SK-N-SH treated with all-trans-retinoic acid at 6 μM for 48 hours (cell line): ENCODE data around the gene OBSCN.

ENCODE experiments used
- ARNTL ChIP-seq: fragments of 450-650 bp; formaldehyde crosslinking; IDR thresholded peaks from 2 replicates; pipeline ENCODE4 v1.5.0; 2020; ENCODE audit warnings: low read depth, mild to moderate bottlenecking, moderate library complexity, borderline replicate concordance
- ESRRG ChIP-seq: fragments of 250-450 bp; sonication (Bioruptor Pico); IDR thresholded peaks from 2 replicates; pipeline ENCODE4 v1.6.1; 2021; ENCODE audit warnings: mild to moderate bottlenecking
- PATZ1 ChIP-seq: fragments of 250-450 bp; sonication (Bioruptor Pico); IDR thresholded peaks from 2 replicates; pipeline ENCODE4 v1.8.0; 2020; ENCODE audit warnings: mild to moderate bottlenecking, moderate library complexity, borderline replicate concordance
- POU6F1 ChIP-seq: fragments of 250-450 bp; sonication (Bioruptor Pico); IDR thresholded peaks from 2 replicates; pipeline ENCODE4 v1.8.0; 2021; ENCODE audit warnings: low read depth, mild to moderate bottlenecking, moderate library complexity, borderline replicate concordance
- PPARA ChIP-seq: fragments of 250-450 bp; sonication (Bioruptor Pico); IDR thresholded peaks from 2 replicates; pipeline ENCODE4 v1.5.0; 2020; ENCODE audit warnings: mild to moderate bottlenecking, borderline replicate concordance
- SNAI2 ChIP-seq: fragments of 250-450 bp; sonication (Bioruptor Pico); IDR thresholded peaks from 2 replicates; pipeline ENCODE4 v1.5.0; 2020; ENCODE audit warnings: mild to moderate bottlenecking, moderate library complexity
- TOX ChIP-seq: fragments of 250-450 bp; sonication (Bioruptor Pico); IDR thresholded peaks from 2 replicates; pipeline ENCODE4 v1.8.0; 2021; ENCODE audit warnings: mild to moderate bottlenecking, moderate library complexity, borderline replicate concordance
- ZFP3 ChIP-seq: fragments of 250-450 bp; sonication (Bioruptor Pico); IDR thresholded peaks from 2 replicates; pipeline ENCODE4 v1.5.0; 2020; ENCODE audit warnings: mild to moderate bottlenecking, moderate library complexity
- ZNF565 ChIP-seq: fragments of 450-650 bp; formaldehyde crosslinking; conservative IDR thresholded peaks from 2 replicates; pipeline ENCODE4 v1.5.0; 2020; ENCODE audit warnings: low read depth, mild to moderate bottlenecking, moderate library complexity

DNA sequence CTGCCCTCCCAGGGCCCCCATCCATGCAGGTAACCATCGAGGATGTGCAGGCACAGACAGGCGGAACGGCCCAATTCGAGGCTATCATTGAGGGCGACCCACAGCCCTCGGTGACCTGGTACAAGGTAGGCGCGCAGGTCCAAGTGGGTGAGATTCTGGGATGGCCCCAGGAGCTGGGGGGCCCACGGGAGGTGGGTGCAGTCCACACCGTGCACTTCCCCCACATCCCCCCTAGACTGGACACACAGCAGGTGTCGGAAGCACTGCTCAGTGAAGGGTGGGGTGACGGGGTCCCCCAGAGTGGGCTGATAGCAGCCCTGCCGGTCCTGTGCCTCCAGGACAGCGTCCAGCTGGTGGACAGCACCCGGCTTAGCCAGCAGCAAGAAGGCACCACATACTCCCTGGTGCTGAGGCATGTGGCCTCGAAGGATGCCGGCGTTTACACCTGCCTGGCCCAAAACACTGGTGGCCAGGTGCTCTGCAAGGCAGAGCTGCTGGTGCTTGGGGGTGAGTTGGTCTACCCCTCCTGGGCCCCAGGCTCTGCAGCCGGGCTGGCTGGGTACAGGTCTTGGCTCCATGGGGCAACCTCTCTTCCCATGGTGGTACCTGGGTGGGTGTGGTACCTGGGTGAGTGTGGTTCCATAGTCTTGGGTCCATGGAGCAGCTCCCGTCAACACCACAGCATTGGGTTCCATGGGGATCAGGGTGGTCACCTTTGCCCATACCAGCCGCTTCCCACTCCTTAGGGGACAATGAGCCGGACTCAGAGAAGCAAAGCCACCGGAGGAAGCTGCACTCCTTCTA lies 158.4 kb downstream of the OBSCN start:
- TF ChIP-seq PPARA (CRISPR knock-in tag) (no peak), SNAI2 (no peak), ZFP3 (CRISPR knock-in tag) (no peak), ZNF565 (CRISPR knock-in tag) (no peak), TOX (CRISPR knock-in tag) (no peak), ESRRG (CRISPR knock-in tag) (no peak), ARNTL (no peak), POU6F1 (no peak), PATZ1 (CRISPR knock-in tag) (no peak)
